Neural cell (in vitro differentiated cells): ENCODE data around the gene UGT2A2. TPM values are rescaled to one million over a fixed set of nuclear protein-coding genes. Genes with fewer than 3 reads are reported as not detected.

ENCODE experiments used
- H2AFZ ChIP-seq: fragments of 200-600, 300-800 bp; sonication (generic), shearing (Covaris generic); 2 replicates; pipeline ENCODE4 v1.6.0; 2014; ENCODE audit warnings: low read depth, mild to moderate bottlenecking, antibody characterized with exemption, low read length, moderate library complexity
- H3F3A ChIP-seq: fragments of 200-600 bp; shearing (Covaris generic); 2 replicates; pipeline ENCODE4 v1.6.1; 2016; ENCODE audit warnings: mild to moderate bottlenecking, moderate library complexity, mixed read lengths, antibody characterized with exemption, low read length; ENCODE audit not compliant: insufficient read depth, poor library complexity, severe bottlenecking
- H3K27ac ChIP-seq: fragments of 200-600, 300-800 bp; sonication (generic), shearing (Covaris generic); 2 replicates; pipeline ENCODE4 v1.5.1; 2014; ENCODE audit warnings: mild to moderate bottlenecking, low read length, moderate library complexity
- H3K27me3 ChIP-seq: fragments of 300-800, 200-600 bp; sonication (generic), shearing (Covaris generic); 2 replicates; pipeline ENCODE4 v1.6.0; 2014; ENCODE audit warnings: mild to moderate bottlenecking, low read depth, low read length, moderate library complexity; ENCODE audit not compliant: insufficient read depth
- H3K36me3 ChIP-seq: fragments of 300-800, 200-600 bp; sonication (generic), shearing (Covaris generic); 2 replicates; pipeline ENCODE4 v1.5.1; 2014; ENCODE audit warnings: mild to moderate bottlenecking, antibody characterized with exemption, low read length, moderate library complexity; ENCODE audit not compliant: insufficient read depth
- H3K4me2 ChIP-seq: fragments of 300-800, 200-600 bp; sonication (generic), shearing (Covaris generic); 2 replicates; pipeline ENCODE4 v1.6.0; 2014; ENCODE audit warnings: mild to moderate bottlenecking, low read length
- H3K4me3 ChIP-seq: fragments of 300-800, 200-600 bp; sonication (generic), shearing (Covaris generic); 2 replicates; pipeline ENCODE4 v1.5.1; 2014; ENCODE audit warnings: mild to moderate bottlenecking, low read length, moderate library complexity
- H3K79me2 ChIP-seq: fragments of 200-600 bp; shearing (Covaris generic); replicated peaks from 2 replicates; pipeline ENCODE4 v1.6.0; 2014; ENCODE audit warnings: mild to moderate bottlenecking, low read length, moderate library complexity; ENCODE audit not compliant: insufficient read depth
- H3K9ac ChIP-seq: fragments of 300-800, 200-600 bp; sonication (generic), shearing (Covaris generic); 2 replicates; pipeline ENCODE4 v1.6.1; 2016; ENCODE audit warnings: mild to moderate bottlenecking, low read length, mixed read lengths
- H3K9me2 ChIP-seq: fragments of 200-600 bp; shearing (Covaris generic); 2 replicates; pipeline ENCODE4 v1.6.1; 2016; ENCODE audit warnings: mild to moderate bottlenecking, low read length, mixed read lengths; ENCODE audit not compliant: insufficient read depth
- H3K9me3 ChIP-seq: fragments of 200-600, 300-800 bp; sonication (generic), shearing (Covaris generic); 2 replicates; pipeline ENCODE4 v1.6.1; 2016; ENCODE audit warnings: mild to moderate bottlenecking, mixed run types, low read length, moderate library complexity, mixed read lengths
- H4K20me1 ChIP-seq: fragments of 200-600 bp; shearing (Covaris generic); 2 replicates; pipeline ENCODE4 v1.6.1; 2016; ENCODE audit warnings: mild to moderate bottlenecking, mixed run types; ENCODE audit not compliant: insufficient read depth
- EP300 ChIP-seq: fragments of 450-650 bp; conservative IDR thresholded peaks from 2 replicates; pipeline ENCODE4 v1.6.1; 2014; ENCODE audit warnings: antibody characterized with exemption, mild to moderate bottlenecking, moderate library complexity; ENCODE audit not compliant: poor library complexity, severe bottlenecking
- EZH2 ChIP-seq: fragments of 200-600, 300-800 bp; shearing (Covaris generic), sonication (generic); IDR thresholded peaks from 2 replicates; pipeline ENCODE4 v1.6.1; 2014; ENCODE audit warnings: antibody characterized with exemption, low read length, borderline replicate concordance, mild to moderate bottlenecking; ENCODE audit not compliant: insufficient read depth, poor library complexity, severe bottlenecking
- MXI1 ChIP-seq: fragments of 450-650 bp; conservative IDR thresholded peaks from 2 replicates; pipeline ENCODE4 v1.6.1; 2014; ENCODE audit warnings: antibody characterized with exemption, mild to moderate bottlenecking; ENCODE audit not compliant: poor library complexity, severe bottlenecking
- POLR2AphosphoS5 ChIP-seq: IDR thresholded peaks from 2 replicates; pipeline ENCODE4 v1.6.1; 2012
- RAD21 ChIP-seq: fragments of 450-650 bp; conservative IDR thresholded peaks from 2 replicates; pipeline ENCODE4 v1.6.1; 2014; ENCODE audit warnings: antibody characterized with exemption, mild to moderate bottlenecking, moderate library complexity
- REST ChIP-seq: IDR thresholded peaks from 2 replicates; pipeline ENCODE4 v1.6.1; 2012; ENCODE audit warnings: borderline replicate concordance
- SMC3 ChIP-seq: fragments of 450-650 bp; conservative IDR thresholded peaks from 2 replicates; pipeline ENCODE4 v1.6.1; 2014; ENCODE audit warnings: antibody characterized with exemption, mild to moderate bottlenecking, moderate library complexity; ENCODE audit not compliant: poor library complexity
- TAF1 ChIP-seq: IDR thresholded peaks from 2 replicates; pipeline ENCODE4 v1.6.1; 2012; ENCODE audit warnings: low read depth
- polyA plus RNA-seq: library from polyadenylated mRNA; depleted of rRNA; stranded (reverse); fragments of >200 nt; gene quantifications from 2 replicates; pipeline ENCODE4 v1.2.3, GENCODE V29; 2014
- TF ChIP-seq, protein P1 (sequence below): fragments of 450-650 bp; IDR thresholded peaks from 2 replicates; pipeline ENCODE4 v1.5.1; 2014; ENCODE audit warnings: antibody characterized with exemption, mild to moderate bottlenecking, moderate library complexity; ENCODE audit not compliant: poor library complexity, severe bottlenecking

Gene UGT2A2
- polyA plus RNA-seq, 1 donor from 2014 or later, result not detected

DNA sequence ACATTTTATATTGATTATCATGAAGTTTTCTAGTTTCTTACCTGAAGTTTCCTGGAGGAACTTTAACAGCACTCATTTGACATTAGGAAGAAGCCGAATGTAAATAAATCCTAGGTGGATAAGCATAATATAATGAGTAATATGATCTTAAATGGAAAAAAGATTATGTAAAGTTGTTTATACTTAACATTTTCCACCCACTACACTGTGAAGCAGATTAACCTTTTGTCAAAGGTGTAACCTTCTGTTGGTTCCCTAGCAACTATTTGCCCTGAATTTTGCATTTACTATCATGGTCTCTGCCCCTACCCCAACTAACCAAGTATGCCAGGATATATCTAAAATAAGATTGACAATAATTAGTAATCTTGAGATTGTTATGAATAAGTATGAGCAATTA lies 13.7 kb upstream of the UGT2A2 start, which contains the start of gene UGT2A1:
Gene UGT2A1, minus strand, starts transcription at position 101 of the 400 bp plus-strand sequence. CDS start 5,603 bp downstream, outside the sequence.
- no peak within 1 kb of the TSS for H2AFZ ChIP-seq
- H3K9me3 ChIP-seq, result no peaks in the 10 kb centered on the region
- H3K4me3 ChIP-seq, result no peak within 1 kb of the TSS
- no peaks in the 10 kb centered on the region for H4K20me1 ChIP-seq
- no peak within 1 kb of the TSS for H3K4me2 ChIP-seq
- no peak within 1 kb of the TSS for H3K27ac ChIP-seq
- no peaks in the 10 kb centered on the region for H3K36me3 ChIP-seq
- H3K9me2 ChIP-seq, result no peaks in the 10 kb centered on the region
- H3K9ac ChIP-seq, result no peak within 1 kb of the TSS
- TF ChIP-seq RAD21 (no peak), EZH2 (no peak)
- no peaks in the 10 kb centered on the region for H3K79me2 ChIP-seq
- H3F3A ChIP-seq, result no peaks in the 10 kb centered on the region
- H3K27me3 ChIP-seq, result no peaks in the 10 kb centered on the region

- H3K27me3 ChIP-seq, result no peaks in the 10 kb centered on the region
- no peak overlapping the region for H3K4me3 ChIP-seq
- no peak overlapping the region for H3K27ac ChIP-seq
- no peaks in the 10 kb centered on the region for H4K20me1 ChIP-seq
- no peaks in the 10 kb centered on the region for H3K79me2 ChIP-seq
- no peaks in the 10 kb centered on the region for H3K9me2 ChIP-seq
- H3K9ac ChIP-seq, result no peak overlapping the region
- peak overlapping the region; percentile 9 for H2AFZ ChIP-seq
- no peak overlapping the region for H3K4me2 ChIP-seq
- no peaks in the 10 kb centered on the region for H3K9me3 ChIP-seq
- no peak for TF ChIP-seq POLR2AphosphoS5
- TF ChIP-seq EZH2, result no peak
- no peak for TF ChIP-seq SMC3
- no peak for TF ChIP-seq TAF1
- TF ChIP-seq MXI1, result no peak
- H3F3A ChIP-seq, result no peaks in the 10 kb centered on the region
- H3K36me3 ChIP-seq, result no peaks in the 10 kb centered on the region
Observed at GRCh38 chr4:69650872-69651271, 11.4 kb upstream of the UGT2A2 start.

DNA sequence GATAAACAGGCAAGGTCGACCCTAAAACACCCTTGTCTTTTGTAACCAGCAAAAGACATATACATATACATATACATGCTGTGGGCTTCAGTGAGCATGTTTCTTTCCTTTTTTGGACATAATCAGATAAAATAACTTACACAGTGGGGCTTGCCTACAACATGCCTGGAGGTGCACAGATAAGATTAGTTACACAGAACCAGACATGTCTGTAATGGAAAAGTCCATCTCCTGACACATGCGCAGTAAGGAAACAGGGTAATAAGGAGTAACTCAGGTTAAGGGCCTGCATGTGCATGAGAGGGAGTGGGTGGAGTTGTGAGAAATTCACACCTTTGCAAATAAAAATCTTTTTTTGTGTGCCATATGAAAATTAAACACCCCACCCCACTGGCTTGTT lies 10.2 kb upstream of the UGT2A2 start:
- H3K27ac ChIP-seq, result no peak overlapping the region
- no peak overlapping the region for H3K4me2 ChIP-seq
- no peaks in the 10 kb centered on the region for H3K9me2 ChIP-seq
- H2AFZ ChIP-seq, result no peak overlapping the region
- H3K4me3 ChIP-seq, result no peak overlapping the region
- H3K27me3 ChIP-seq, result no peaks in the 10 kb centered on the region
- TF ChIP-seq MXI1, result no peak
- TF ChIP-seq TAF1, result no peak
- TF ChIP-seq RAD21, result no peak
- no peak for TF ChIP-seq EZH2
- TF ChIP-seq POLR2AphosphoS5, result no peak
- TF ChIP-seq, protein P1, sequence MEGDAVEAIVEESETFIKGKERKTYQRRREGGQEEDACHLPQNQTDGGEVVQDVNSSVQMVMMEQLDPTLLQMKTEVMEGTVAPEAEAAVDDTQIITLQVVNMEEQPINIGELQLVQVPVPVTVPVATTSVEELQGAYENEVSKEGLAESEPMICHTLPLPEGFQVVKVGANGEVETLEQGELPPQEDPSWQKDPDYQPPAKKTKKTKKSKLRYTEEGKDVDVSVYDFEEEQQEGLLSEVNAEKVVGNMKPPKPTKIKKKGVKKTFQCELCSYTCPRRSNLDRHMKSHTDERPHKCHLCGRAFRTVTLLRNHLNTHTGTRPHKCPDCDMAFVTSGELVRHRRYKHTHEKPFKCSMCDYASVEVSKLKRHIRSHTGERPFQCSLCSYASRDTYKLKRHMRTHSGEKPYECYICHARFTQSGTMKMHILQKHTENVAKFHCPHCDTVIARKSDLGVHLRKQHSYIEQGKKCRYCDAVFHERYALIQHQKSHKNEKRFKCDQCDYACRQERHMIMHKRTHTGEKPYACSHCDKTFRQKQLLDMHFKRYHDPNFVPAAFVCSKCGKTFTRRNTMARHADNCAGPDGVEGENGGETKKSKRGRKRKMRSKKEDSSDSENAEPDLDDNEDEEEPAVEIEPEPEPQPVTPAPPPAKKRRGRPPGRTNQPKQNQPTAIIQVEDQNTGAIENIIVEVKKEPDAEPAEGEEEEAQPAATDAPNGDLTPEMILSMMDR, result no peak
- no peak for TF ChIP-seq SMC3
- TF ChIP-seq REST, result no peak
- TF ChIP-seq EP300, result no peak
- H3K79me2 ChIP-seq, result no peaks in the 10 kb centered on the region
- H3K9ac ChIP-seq, result no peak overlapping the region
- H4K20me1 ChIP-seq, result no peaks in the 10 kb centered on the region
- H3K9me3 ChIP-seq, result no peaks in the 10 kb centered on the region
- H3F3A ChIP-seq, result no peaks in the 10 kb centered on the region
- H3K36me3 ChIP-seq, result no peaks in the 10 kb centered on the region
